H9 (cell line): ENCODE data around the gene SPIB. TPM values are rescaled to one million over a fixed set of nuclear protein-coding genes. Genes with fewer than 3 reads are reported as not detected.
"Not testable (repeated sequence)": the region's sequence is repeated elsewhere in the genome, so short reads cannot be mapped to it uniquely, and the experiment has no call there.

Experiments used
- DNase-seq: peaks from one replicate; pipeline ENCODE4 v3.0.0-alpha.2; 2017
- H2AFZ ChIP-seq: one replicate; pipeline ENCODE4 v1.6.1; 2013; ENCODE audit warnings: mild to moderate bottlenecking, low read length, control low read depth, moderate library complexity
- H2AK5ac ChIP-seq: 2 replicates; pipeline ENCODE4 v1.6.1; 2013; ENCODE audit warnings: low read length, control low read depth, mixed read lengths; ENCODE audit not compliant: insufficient read length
- H2BK120ac ChIP-seq: one replicate; pipeline ENCODE4 v1.6.1; 2013; ENCODE audit warnings: low read depth, mild to moderate bottlenecking, low read length, control low read depth, inconsistent platforms; ENCODE audit not compliant: poor library complexity, severe bottlenecking
- H2BK12ac ChIP-seq: 2 replicates; pipeline ENCODE4 v1.6.1; 2013; ENCODE audit warnings: low read length, control low read depth, mixed read lengths, low read depth; ENCODE audit not compliant: insufficient read length
- H2BK15ac ChIP-seq: 2 replicates; pipeline ENCODE4 v1.6.1; 2013; ENCODE audit warnings: low read depth, low read length, control low read depth
- H2BK20ac ChIP-seq: one replicate; pipeline ENCODE4 v1.6.1; 2013; ENCODE audit warnings: low read depth, mild to moderate bottlenecking, low read length, control low read depth, inconsistent platforms; ENCODE audit not compliant: poor library complexity, severe bottlenecking
- H2BK5ac ChIP-seq: 2 replicates; pipeline ENCODE4 v1.6.1; 2013; ENCODE audit warnings: low read length, control low read depth, mixed read lengths; ENCODE audit not compliant: insufficient read length
- H3K14ac ChIP-seq: 2 replicates; pipeline ENCODE4 v1.6.1; 2013; ENCODE audit warnings: low read length, control low read depth; ENCODE audit not compliant: insufficient read depth
- H3K18ac ChIP-seq: 2 replicates; pipeline ENCODE4 v1.6.1; 2013; ENCODE audit warnings: low read depth, mild to moderate bottlenecking, mixed read lengths, low read length, control low read depth; ENCODE audit not compliant: insufficient read length
- H3K23ac ChIP-seq: 2 replicates; pipeline ENCODE4 v1.6.1; 2013; ENCODE audit warnings: low read length, control low read depth, mixed read lengths, low read depth; ENCODE audit not compliant: insufficient read length
- H3K23me2 ChIP-seq: 2 replicates; pipeline ENCODE4 v1.6.1; 2013; ENCODE audit warnings: low read depth, mild to moderate bottlenecking, mixed read lengths, low read length, control low read depth; ENCODE audit not compliant: insufficient read length, poor library complexity, severe bottlenecking
- H3K27ac ChIP-seq: 2 replicates; pipeline ENCODE4 v1.5.1; 2013; ENCODE audit warnings: low read length, control low read depth, mixed read lengths, low read depth; ENCODE audit not compliant: insufficient read length
- H3K27me3 ChIP-seq: 2 replicates; pipeline ENCODE4 v1.6.1; 2013; ENCODE audit warnings: low read length, control low read depth, inconsistent platforms; ENCODE audit not compliant: insufficient read depth
- H3K4ac ChIP-seq: 2 replicates; pipeline ENCODE4 v1.6.1; 2013; ENCODE audit warnings: low read depth, mild to moderate bottlenecking, control low read depth, inconsistent platforms, low read length, moderate library complexity
- H3K4me1 ChIP-seq: 2 replicates; pipeline ENCODE4 v1.6.1; 2013; ENCODE audit warnings: low read length, control low read depth, inconsistent platforms; ENCODE audit not compliant: insufficient read depth
- H3K4me2 ChIP-seq: 2 replicates; pipeline ENCODE4 v1.6.1; 2013; ENCODE audit warnings: low read length, control low read depth, mixed read lengths; ENCODE audit not compliant: insufficient read length, insufficient read depth
- H3K56ac ChIP-seq: 2 replicates; pipeline ENCODE4 v1.6.1; 2013; ENCODE audit warnings: low read depth, mild to moderate bottlenecking, mixed read lengths, low read length, control low read depth; ENCODE audit not compliant: insufficient read length
- H3K79me1 ChIP-seq: 2 replicates; pipeline ENCODE4 v1.6.1; 2013; ENCODE audit warnings: low read depth, mild to moderate bottlenecking, moderate library complexity, low read length, control low read depth, inconsistent platforms; ENCODE audit not compliant: insufficient read depth, poor library complexity, severe bottlenecking
- H3K79me2 ChIP-seq: 2 replicates; pipeline ENCODE4 v1.6.1; 2013; ENCODE audit warnings: low read length, control low read depth, inconsistent platforms; ENCODE audit not compliant: insufficient read depth
- H3K9ac ChIP-seq: 2 replicates; pipeline ENCODE4 v1.6.1; 2013; ENCODE audit warnings: low read length, control low read depth, mixed read lengths; ENCODE audit not compliant: insufficient read length; ENCODE audit errors: extremely low read depth
- H3K9me3 ChIP-seq: one replicate; pipeline ENCODE4 v1.6.1; 2013; ENCODE audit warnings: low read depth, low read length, inconsistent platforms; ENCODE audit not compliant: control insufficient read depth
- H3T11ph ChIP-seq: one replicate; pipeline ENCODE4 v1.6.1; 2013; ENCODE audit warnings: mild to moderate bottlenecking, low read length, control low read depth, inconsistent platforms
- H4K20me1 ChIP-seq: one replicate; pipeline ENCODE4 v1.6.1; 2013; ENCODE audit not compliant: control insufficient read depth, insufficient read length, insufficient read depth
- H4K5ac ChIP-seq: 2 replicates; pipeline ENCODE4 v1.6.1; 2013; ENCODE audit warnings: low read depth, mild to moderate bottlenecking, mixed read lengths, low read length, control low read depth; ENCODE audit not compliant: insufficient read length
- H4K8ac ChIP-seq: replicated peaks from 2 replicates; pipeline ENCODE4 v1.6.1; 2013; ENCODE audit warnings: low read length, control low read depth, mixed read lengths, low read depth; ENCODE audit not compliant: insufficient read length
- H4K91ac ChIP-seq: 2 replicates; pipeline ENCODE4 v1.6.1; 2013; ENCODE audit warnings: low read depth, mild to moderate bottlenecking, moderate library complexity, mixed read lengths, low read length, control low read depth; ENCODE audit not compliant: insufficient read length
- H3K27ac Mint-ChIP-seq, 3 experiments: 2 replicates in 2 of 3; 3 replicates in 1 of 3; pipeline ENCODE4 v1.8.0; 2020 to 2021; ENCODE audit warnings: mixed read lengths in 3 of 3, mild to moderate bottlenecking in 1 of 3, moderate library complexity in 1 of 3
- H3K27me3 Mint-ChIP-seq: 2 replicates; pipeline ENCODE4 v1.8.0; 2021; ENCODE audit warnings: low read depth, mild to moderate bottlenecking, moderate library complexity, mixed read lengths
- H3K36me3 Mint-ChIP-seq, 3 experiments: 2 replicates in 2 of 3; 3 replicates in 1 of 3; pipeline ENCODE4 v1.8.0; 2020 to 2021; ENCODE audit warnings: low read depth in 3 of 3, mixed read lengths in 3 of 3; ENCODE audit not compliant: insufficient read depth in 1 of 3
- H3K4me1 Mint-ChIP-seq, 2 experiments: 2 replicates each; pipeline ENCODE4 v1.8.0; 2020; ENCODE audit warnings: mixed read lengths in 2 of 2
- H3K4me3 Mint-ChIP-seq, 2 experiments: 2 replicates in 1 of 2; 3 replicates in 1 of 2; pipeline ENCODE4 v1.8.0; 2020 to 2021; ENCODE audit warnings: mild to moderate bottlenecking in 2 of 2, mixed read lengths in 2 of 2, moderate library complexity in 1 of 2
- H3K9me3 Mint-ChIP-seq, 2 experiments: 2 replicates in 1 of 2; 3 replicates in 1 of 2; pipeline ENCODE4 v1.8.0; 2020; ENCODE audit warnings: mild to moderate bottlenecking in 2 of 2, mixed read lengths in 2 of 2, moderate library complexity in 1 of 2
- WGBS: extraction: QIAGEN DNeasy Blood & Tissue Kit; methylation state at CpG from one replicate; pipeline ENCODE4 v1.1.7; 2013; ENCODE audit warnings: missing lambda C conversion rate, low lambda C conversion rate, mixed read lengths; ENCODE audit not compliant: insufficient read length; ENCODE audit errors: extremely low coverage; 5-methylcytosine and 5-hydroxymethylcytosine counted together
- total RNA-seq: library from RNA; stranded (reverse); gene quantifications from 2 replicates; pipeline ENCODE4 v1.2.1, GENCODE V29; 2021

Gene SPIB
- total RNA-seq, 1 experiment from 2014 or later, result 33.3 TPM

- H3K79me1 ChIP-seq, H3K27ac Mint-ChIP-seq, H3K4me1 Mint-ChIP-seq, H3K4me2 ChIP-seq, H3K23ac ChIP-seq, H3K4ac ChIP-seq, H3K9ac ChIP-seq, H4K91ac ChIP-seq, DNase-seq, H2AFZ ChIP-seq, H3K14ac ChIP-seq, H3K79me2 ChIP-seq, H2BK120ac ChIP-seq, H3K27ac ChIP-seq, H3K9me3 ChIP-seq, H3K27me3 ChIP-seq, H3K4me1 ChIP-seq, H3K56ac ChIP-seq, H3K18ac ChIP-seq, H3K4me3 Mint-ChIP-seq, H4K20me1 ChIP-seq, H3K27me3 Mint-ChIP-seq, H2BK12ac ChIP-seq, H2BK20ac ChIP-seq, H3K23me2 ChIP-seq, H2BK5ac ChIP-seq, H3T11ph ChIP-seq, H4K8ac ChIP-seq, H2BK15ac ChIP-seq, H4K5ac ChIP-seq, H2AK5ac ChIP-seq: not testable (repeated sequence)
- WGBS, result no CpG with 5 or more reads among the region's 23 CpGs
- Mint-ChIP-seq H3K36me3 (peaks cover 61 to 72% (median 71%) of the 10 kb centered on the region in 3 experiments), H3K9me3 (peaks cover 20 to 24% of the 10 kb centered on the region in 2 experiments)
Observed at GRCh38 chr19:50390952-50391351, 27.8 kb upstream of the SPIB start.
